ENCODE data around the gene TIMELESS. TPM values are rescaled to one million over a fixed set of nuclear protein-coding genes. Genes with fewer than 3 reads are reported as not detected.

TIMELESS gene
- total RNA-seq, 1 experiment from 2014 or later, result 47.0 TPM

GRCh38 chr12:56451147-56451546 is 1.9 kb upstream of the TIMELESS start:
- Histone ChIP-seq H3K79me2 (ENCODE audit: insufficient read depth, low read length) (peaks cover 18% of the 10 kb centered on the region), H3K4me3 (replicated peaks in 1 of 2; ENCODE audit: low read depth in 1 of 2, low read length in 2 of 2) (no peak overlapping the region), H3K9ac (ENCODE audit: low read length) (no peak overlapping the region), H2AFZ (ENCODE audit: low read depth, low read length, poor library complexity, severe bottlenecking) (no peak overlapping the region), H4K20me1 (ENCODE audit: insufficient read depth) (no peaks in the 10 kb centered on the region), H3K36me3 (ENCODE audit: control insufficient read depth in 1 of 2, insufficient read depth in 2 of 2, low read length in 2 of 2) (no peaks in the 10 kb centered on the region), H3K9me3 (ENCODE audit: control insufficient read depth in 1 of 2, insufficient read depth in 1 of 2, low read depth in 1 of 2, low read length in 2 of 2) (no peaks in the 10 kb centered on the region), H3K4me1 (ENCODE audit: control insufficient read depth in 1 of 2, insufficient read depth in 2 of 2, low read length in 2 of 2) (peaks cover 5 to 21% of the 10 kb centered on the region in 2 experiments; a peak in 3 of 4 replicates), H3K27me3 (ENCODE audit: insufficient read depth, low read length) (no peaks in the 10 kb centered on the region), H3K9me2 (ENCODE audit: insufficient read depth) (no peaks in the 10 kb centered on the region), H3K27ac (ENCODE audit: low read depth, low read length) (no peak overlapping the region), H3K4me2 (ENCODE audit: low read length) (no peak overlapping the region)
- RAD21 ChIA-PET (ENCODE audit: low non-redundant PET in 1 of 2, low total read pairs in 2 of 2, uncharacterized antibody in 2 of 2, unreplicated experiment in 2 of 2), result no interaction called here
- DNase-seq (ENCODE audit: low read depth, low spot score) (no peak), ATAC-seq (no peak)
- TF ChIP-seq EGR1 (IDR thresholded peaks at IDR 0.05; ENCODE audit: low read depth) (no peak), EZH2phosphoT487 (IDR thresholded peaks at IDR 0.05; ENCODE audit: borderline replicate concordance) (no peak), ZNF274 (IDR thresholded peaks at IDR 0.05; ENCODE audit: low read depth, low read length) (no peak), SP1 (IDR thresholded peaks at IDR 0.05; ENCODE audit: low read depth) (no peak), ZBTB33 (IDR thresholded peaks at IDR 0.05; ENCODE audit: extremely low read depth, insufficient replicate concordance, low read length) (no peak), SRF (IDR thresholded peaks at IDR 0.05; ENCODE audit: low read depth) (no peak), JUND (IDR thresholded peaks at IDR 0.05) (no peak), ELF1 (IDR thresholded peaks at IDR 0.05; ENCODE audit: borderline replicate concordance, low read depth) (no peak), POLR2A (IDR thresholded peaks at IDR 0.05; ENCODE audit: borderline replicate concordance, extremely low read depth, insufficient read depth, insufficient read length) (no peak), MAX (IDR thresholded peaks at IDR 0.05) (no peak), RAD21 (IDR thresholded peaks at IDR 0.05; ENCODE audit: low read depth) (no peak), FOSL1 (IDR thresholded peaks at IDR 0.05; ENCODE audit: low read depth) (no peak), CEBPB (IDR thresholded peaks at IDR 0.05; ENCODE audit: low read depth) (no peak), CBX3 (IDR thresholded peaks at IDR 0.05; ENCODE audit: low read depth) (no peak), CTCF (IDR thresholded peaks at IDR 0.05 in 2 of 3, conservative IDR thresholded peaks at IDR 0.05 in 1 of 3; ENCODE audit: borderline replicate concordance in 1 of 3, insufficient read depth in 1 of 3, low read depth in 2 of 3, low read length in 2 of 3) (no peak), YY1 (IDR thresholded peaks at IDR 0.05; ENCODE audit: extremely low read depth, insufficient replicate concordance, low read depth, low read length) (no peak), POLR2AphosphoS5 (IDR thresholded peaks at IDR 0.05; ENCODE audit: low read depth, low read length) (no peak), REST (IDR thresholded peaks at IDR 0.05; ENCODE audit: low read depth) (no peak), ZFX (IDR thresholded peaks at IDR 0.05) (no peak), SIN3A (IDR thresholded peaks at IDR 0.05; ENCODE audit: low read depth) (no peak)
- POLR2A ChIA-PET, result no interaction called here
- intact Hi-C loops (cut with micrococcal nuclease), result no loop called here
- CTCF ChIA-PET, result interaction anchor here (0.9 kb wide), 1 partner anchor 13 kb away, joined by 4 read pairs; no protein-coding TSS in a partner anchor
- no TSS peak for BruUV-seq (replicated peaks)

Data from HCT116 (cell line).